Breast epithelium (tissue), 4 donors: ENCODE measurements around the gene SCN2B. TPM values are rescaled to one million over a fixed set of nuclear protein-coding genes. Genes with fewer than 3 reads are reported as not detected.

ENCODE experiments used
- DNase-seq, 2 donors: peaks; one replicate each; pipeline ENCODE4 v3.0.0-alpha.2; 2019; ENCODE audit warnings: low spot score in 2 of 2
- H3K27ac ChIP-seq, 2 donors: fragments of 200-600 bp; sonication (generic) in 1 of 2; one replicate each; pipeline ENCODE4 v1.5.1; 2016 to 2019; ENCODE audit warnings: mild to moderate bottlenecking in 1 of 2
- H3K27me3 ChIP-seq, 2 donors: fragments of 200-600 bp; sonication (generic) in 1 of 2; one replicate each; pipeline versions ENCODE4 v1.5.1 to v1.6.0; 2017 to 2019; ENCODE audit warnings: control low read depth in 1 of 2, mild to moderate bottlenecking in 1 of 2
- H3K36me3 ChIP-seq: fragments of 200-600 bp; one replicate; pipeline ENCODE4 v1.5.1; 2019
- H3K4me1 ChIP-seq, 2 donors: fragments of 200-600 bp; sonication (generic); one replicate each; pipeline ENCODE4 v1.5.1; 2016 to 2019; ENCODE audit warnings: control low read depth in 1 of 2
- H3K4me3 ChIP-seq, 3 donors: fragments of 200-600 bp; sonication (generic); 1 replicate in 2 of 3; 2 replicates in 1 of 3; pipeline ENCODE4 v1.5.1; 2016 to 2019; ENCODE audit warnings: mild to moderate bottlenecking in 3 of 3, moderate library complexity in 2 of 3
- H3K9me3 ChIP-seq, 2 donors: fragments of 200-600 bp; sonication (generic) in 1 of 2; one replicate each; pipeline ENCODE4 v1.5.1; 2016 to 2019; ENCODE audit warnings: control low read depth in 1 of 2
- POLR2A ChIP-seq: fragments of 450-650 bp; IDR thresholded peaks from one replicate; pipeline ENCODE4 v1.6.1; 2016; ENCODE audit warnings: antibody characterized with exemption, mild to moderate bottlenecking, moderate library complexity
- POLR2AphosphoS5 ChIP-seq, 3 donors: sonication (generic); formaldehyde crosslinking; IDR thresholded peaks; one replicate each; pipeline ENCODE4 v1.6.1; 2017; ENCODE audit warnings: antibody characterized with exemption in 3 of 3
- intact Hi-C: fragments of 100-400 bp; cut with DNase I; formaldehyde crosslinking; loops from one replicate; pipeline ENCODE4 v1.15.1; 2023; ENCODE audit warnings: low total_unique reads
- total RNA-seq, 3 donors: library from RNA; depleted of rRNA; stranded (reverse); fragments of >200 nt; gene quantifications; one replicate each; pipeline ENCODE4 v1.1.0, GENCODE V29; 2016
- TF ChIP-seq, protein P1 (sequence below), 3 donors: fragments of 450-650 bp; IDR thresholded peaks; one replicate each; pipeline ENCODE4 v1.5.1; 2016 to 2017; ENCODE audit warnings: antibody characterized with exemption in 3 of 3, mild to moderate bottlenecking in 3 of 3, moderate library complexity in 3 of 3

SCN2B gene
- total RNA-seq, 3 donors from 2014 or later = under 0.01 to 0.88 (median 0.16) TPM

DNA sequence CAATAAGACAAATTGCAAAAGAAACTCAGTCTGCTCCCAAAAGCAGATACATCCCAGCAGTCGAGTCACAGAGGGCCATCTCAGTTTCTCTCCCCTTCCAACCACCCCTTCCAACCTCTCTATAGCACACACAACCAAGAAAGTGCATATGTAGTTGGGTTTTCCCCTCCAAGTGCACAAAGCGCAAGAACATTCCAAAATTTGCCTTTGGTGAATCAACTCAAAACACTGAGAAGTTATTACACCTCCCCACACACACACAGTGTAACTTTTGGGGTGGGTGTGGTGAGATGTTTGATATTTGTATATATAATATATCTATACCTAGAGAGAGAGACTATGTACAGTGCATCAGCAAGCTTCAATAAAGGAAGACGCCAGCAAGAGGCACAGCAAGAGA, 13.6 kb downstream of the SCN2B start:
- TF ChIP-seq POLR2AphosphoS5 (IDR thresholded peaks at IDR 0.05) (no peak), POLR2A (no peak)
- TF ChIP-seq, protein P1, sequence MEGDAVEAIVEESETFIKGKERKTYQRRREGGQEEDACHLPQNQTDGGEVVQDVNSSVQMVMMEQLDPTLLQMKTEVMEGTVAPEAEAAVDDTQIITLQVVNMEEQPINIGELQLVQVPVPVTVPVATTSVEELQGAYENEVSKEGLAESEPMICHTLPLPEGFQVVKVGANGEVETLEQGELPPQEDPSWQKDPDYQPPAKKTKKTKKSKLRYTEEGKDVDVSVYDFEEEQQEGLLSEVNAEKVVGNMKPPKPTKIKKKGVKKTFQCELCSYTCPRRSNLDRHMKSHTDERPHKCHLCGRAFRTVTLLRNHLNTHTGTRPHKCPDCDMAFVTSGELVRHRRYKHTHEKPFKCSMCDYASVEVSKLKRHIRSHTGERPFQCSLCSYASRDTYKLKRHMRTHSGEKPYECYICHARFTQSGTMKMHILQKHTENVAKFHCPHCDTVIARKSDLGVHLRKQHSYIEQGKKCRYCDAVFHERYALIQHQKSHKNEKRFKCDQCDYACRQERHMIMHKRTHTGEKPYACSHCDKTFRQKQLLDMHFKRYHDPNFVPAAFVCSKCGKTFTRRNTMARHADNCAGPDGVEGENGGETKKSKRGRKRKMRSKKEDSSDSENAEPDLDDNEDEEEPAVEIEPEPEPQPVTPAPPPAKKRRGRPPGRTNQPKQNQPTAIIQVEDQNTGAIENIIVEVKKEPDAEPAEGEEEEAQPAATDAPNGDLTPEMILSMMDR (IDR thresholded peaks at IDR 0.05) = no peak
- Histone ChIP-seq H3K4me1 (no peaks in the 10 kb centered on the region), H3K4me3 (no peak overlapping the region), H3K9me3 (no peaks in the 10 kb centered on the region), H3K27me3 (no peaks in the 10 kb centered on the region), H3K27ac (no peak overlapping the region), H3K36me3 (no peaks in the 10 kb centered on the region)
- no peak for DNase-seq
- intact Hi-C loops = loop anchor here (1.0 kb wide), 1 partner anchor 18 kb away; no protein-coding TSS in a partner anchor

DNA sequence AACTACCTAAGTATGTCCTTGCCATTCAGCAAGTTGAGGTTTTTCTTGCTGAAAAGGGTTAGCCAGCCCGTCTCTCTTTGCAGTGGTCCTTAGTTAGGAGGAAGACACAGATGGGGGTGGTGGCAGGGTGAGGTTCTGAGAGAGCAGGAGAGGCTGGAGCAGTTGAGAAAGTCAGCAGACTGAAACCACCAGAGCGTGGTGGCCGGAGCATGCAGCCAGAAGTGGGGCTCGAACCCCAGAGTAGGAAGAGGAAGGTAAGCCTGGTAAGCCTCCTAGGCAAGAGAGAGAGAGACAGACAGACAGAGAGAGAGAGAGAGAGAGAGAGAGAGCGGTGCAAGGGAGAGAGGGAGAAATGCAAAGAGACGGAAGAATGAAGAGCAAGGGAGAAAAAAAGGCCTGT, 14.7 kb downstream of the SCN2B start:
- Histone ChIP-seq H3K4me3 (no peak overlapping the region), H3K4me1 (no peaks in the 10 kb centered on the region), H3K27ac (no peak overlapping the region), H3K9me3 (no peaks in the 10 kb centered on the region), H3K36me3 (no peaks in the 10 kb centered on the region), H3K27me3 (peaks cover 0 to 8% of the 10 kb centered on the region in 2 donors)
- no peak for DNase-seq
- no peak for TF ChIP-seq POLR2A
- no peak for TF ChIP-seq POLR2AphosphoS5 (IDR thresholded peaks at IDR 0.05)
- TF ChIP-seq, protein P1 (IDR thresholded peaks at IDR 0.05) = no peak
- intact Hi-C loops = no loop called here

DNA sequence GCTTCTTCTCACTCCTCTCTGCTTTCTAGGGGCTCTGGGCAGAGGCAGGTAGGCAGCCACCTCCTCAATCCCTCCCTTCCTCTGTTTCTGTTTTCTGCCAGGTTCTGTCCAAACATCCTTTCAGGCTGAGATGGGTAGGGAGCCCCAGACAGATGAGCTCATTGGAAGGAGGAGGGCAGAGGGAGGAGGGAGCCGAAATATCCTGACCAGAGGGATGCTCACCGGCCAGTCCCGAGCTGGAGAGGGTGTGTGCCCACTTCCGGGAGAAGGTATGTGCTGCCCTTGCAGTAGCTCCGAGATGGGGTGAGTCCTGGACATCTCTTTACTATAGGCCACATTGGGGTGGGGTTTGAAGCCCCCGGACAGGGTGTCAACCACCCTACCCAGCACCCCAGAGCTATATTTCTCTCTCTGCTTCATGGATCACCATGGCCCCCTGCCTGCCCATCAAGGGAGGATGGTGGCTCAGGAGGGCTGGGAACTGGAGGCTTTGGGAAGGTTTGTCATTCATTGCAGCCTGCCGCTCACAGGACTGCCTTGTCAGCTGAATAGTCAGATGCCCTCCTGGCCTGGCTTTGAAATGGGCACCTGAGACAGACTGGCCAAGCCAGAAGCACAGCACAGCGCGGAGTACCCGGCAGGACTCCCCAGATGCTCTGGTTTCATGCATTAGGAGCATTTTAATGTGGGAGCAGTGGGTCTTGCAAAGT, 19.1 kb downstream of the SCN2B start:
- Histone ChIP-seq H3K9me3 (no peaks in the 10 kb centered on the region), H3K4me3 (no peak overlapping the region), H3K27me3 (peaks cover 0 to 29% of the 10 kb centered on the region in 2 donors), H3K27ac (no peak overlapping the region), H3K36me3 (no peaks in the 10 kb centered on the region), H3K4me1 (no peaks in the 10 kb centered on the region)
- intact Hi-C loops = no loop called here
- no peak for DNase-seq
- TF ChIP-seq POLR2A = no peak
- TF ChIP-seq, protein P1 (IDR thresholded peaks at IDR 0.05) = no peak
- no peak for TF ChIP-seq POLR2AphosphoS5 (IDR thresholded peaks at IDR 0.05)

DNA sequence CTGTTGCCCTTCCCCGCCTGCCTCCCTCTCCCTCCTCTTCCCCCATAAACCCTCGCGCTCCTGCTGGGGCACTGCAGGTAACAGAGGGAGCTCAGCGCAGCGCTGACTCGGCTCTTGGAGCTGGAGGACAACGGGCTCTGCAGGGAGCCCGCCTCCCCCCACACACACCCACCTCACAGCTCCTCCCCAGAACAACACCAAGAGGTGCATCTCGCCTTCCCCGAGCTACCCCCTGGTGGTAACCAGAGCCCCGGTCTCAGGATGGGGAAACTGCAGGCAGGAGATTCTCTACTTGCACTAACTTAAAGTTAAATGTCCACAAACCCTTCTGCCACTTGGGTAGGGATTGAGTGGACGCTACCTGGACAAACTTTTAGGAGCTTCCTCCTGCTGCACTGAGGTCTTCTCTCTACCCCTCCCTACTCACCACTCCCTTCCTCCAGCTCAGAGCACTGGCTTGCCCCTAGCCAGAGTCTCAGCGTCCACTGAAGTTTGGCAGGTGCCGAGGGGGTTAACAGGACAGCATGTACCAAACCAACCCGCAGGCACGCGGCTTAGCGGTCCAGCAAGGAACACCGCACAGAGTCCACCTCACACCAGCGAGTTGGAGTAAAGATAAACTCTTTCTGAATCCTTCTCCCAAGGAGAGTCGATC, 19.8 kb downstream of the SCN2B start:
- no peaks in the 10 kb centered on the region for H3K9me3 ChIP-seq
- no peak for DNase-seq
- H3K27ac ChIP-seq = peak overlapping the region in 1 of 2 donors; percentile 9
- intact Hi-C loops = no loop called here
- H3K4me1 ChIP-seq = peaks cover 0 to 3% of the 10 kb centered on the region in 2 donors
- H3K36me3 ChIP-seq = no peaks in the 10 kb centered on the region
- TF ChIP-seq POLR2A = no peak
- TF ChIP-seq, protein P1 (IDR thresholded peaks at IDR 0.05) = no peak
- TF ChIP-seq POLR2AphosphoS5 (IDR thresholded peaks at IDR 0.05) = no peak
- no peak overlapping the region for H3K4me3 ChIP-seq
- H3K27me3 ChIP-seq = peaks cover 0 to 29% of the 10 kb centered on the region in 2 donors
